Activated CD4-positive, alpha-beta T cell treated with anti-CD3 and anti-CD28 coated beads for 36 hours (primary cell): Measurements from ENCODE around the gene PDGFD. TPM values are rescaled to one million over a fixed set of nuclear protein-coding genes. Genes with fewer than 3 reads are reported as not detected.

ENCODE experiments used
- ATAC-seq: fragments of 200-7000 bp; cut with Tn5 transposase; one replicate; pipeline ENCODE4 v1.10.0; 2021; ENCODE audit warnings: mild to moderate bottlenecking, moderate library complexity
- CTCF ChIA-PET: fragments of 350-600 bp; sonication (Branson Sonifier 250); formaldehyde crosslinking; loops from one replicate; lab custom pipeline; 2021; ENCODE audit warnings: antibody characterized with exemption; lab: Charles Lee
- POLR2A ChIA-PET: fragments of 350-600 bp; sonication (Branson Sonifier 250); formaldehyde crosslinking; loops from one replicate; lab custom pipeline; 2021; ENCODE audit warnings: antibody characterized with exemption, inconsistent platforms; lab: Charles Lee
- DNase-seq: peaks from one replicate; pipeline ENCODE4 v3.0.0-alpha.2; 2020
- H3K27ac Mint-ChIP-seq: one replicate; pipeline ENCODE4 v1.8.0; 2021; ENCODE audit warnings: mixed read lengths
- H3K27me3 Mint-ChIP-seq: one replicate; pipeline ENCODE4 v1.8.0; 2021; ENCODE audit warnings: mixed read lengths
- H3K36me3 Mint-ChIP-seq: one replicate; pipeline ENCODE4 v1.8.0; 2021; ENCODE audit warnings: low read depth, mixed read lengths
- H3K4me1 Mint-ChIP-seq: one replicate; pipeline ENCODE4 v1.8.0; 2021; ENCODE audit warnings: mixed read lengths
- H3K4me3 Mint-ChIP-seq: one replicate; pipeline ENCODE4 v1.8.0; 2021; ENCODE audit warnings: mild to moderate bottlenecking, moderate library complexity, mixed read lengths
- H3K9me3 Mint-ChIP-seq: one replicate; pipeline ENCODE4 v1.8.0; 2021; ENCODE audit warnings: low read depth, mixed read lengths
- intact Hi-C, 2 experiments: fragments of 100-400 bp; cut with DNase I in 1 of 2; cut with micrococcal nuclease in 1 of 2; formaldehyde crosslinking; loops; one replicate each; pipeline versions ENCODE4 v1.14.2 to v1.15.1; 2022 to 2024; cut with DNase I, micrococcal nuclease
- total RNA-seq, 2 experiments: library from RNA; stranded (reverse); gene quantifications; one replicate each; pipeline ENCODE4 v1.2.3, GENCODE V29; 2021

Gene PDGFD
- total RNA-seq, 2 experiments from 2014 or later = not detected

DNA sequence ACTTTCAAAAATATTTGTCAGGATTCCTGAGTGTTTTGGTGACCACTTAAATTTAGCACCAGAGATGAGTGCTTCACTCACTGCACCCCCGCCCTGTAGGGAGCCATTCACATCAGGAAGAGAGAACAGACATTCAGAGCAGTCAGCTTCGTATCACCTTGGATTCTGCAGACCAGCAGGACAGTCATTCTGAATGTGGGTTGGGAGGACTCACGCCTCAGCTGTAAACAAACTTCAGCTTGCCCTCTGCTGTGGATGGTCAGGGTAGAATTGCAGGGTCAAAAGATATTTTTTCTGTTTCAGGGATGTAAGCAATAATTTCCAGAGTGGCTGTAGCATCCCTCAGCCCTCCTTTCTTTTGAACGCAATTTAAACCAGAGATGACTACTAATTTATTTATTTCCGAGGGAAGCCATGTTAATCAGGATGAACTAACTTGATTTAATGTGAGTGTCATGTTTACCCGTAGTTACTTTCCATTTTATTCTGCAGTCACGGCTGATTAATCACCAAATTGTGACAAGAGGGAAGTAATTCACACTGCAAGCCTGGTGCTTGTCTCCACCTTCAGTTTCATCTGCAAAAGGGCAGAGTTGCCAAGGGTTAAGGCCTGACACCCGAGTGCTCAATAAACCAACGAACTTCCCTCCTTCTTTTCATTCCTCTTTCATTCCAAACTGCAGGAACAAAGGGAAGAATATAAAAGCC is 301.7 kb downstream of the PDGFD start:
- Mint-ChIP-seq H3K36me3 (no peaks in the 10 kb centered on the region), H3K4me1 (no peaks in the 10 kb centered on the region), H3K27ac (no peak overlapping the region), H3K27me3 (no peaks in the 10 kb centered on the region), H3K9me3 (no peaks in the 10 kb centered on the region), H3K4me3 (no peak overlapping the region)
- POLR2A ChIA-PET = no interaction called here
- DNase-seq = no peak
- no peak for ATAC-seq
- intact Hi-C loops = no loop called here
- CTCF ChIA-PET = no interaction called here

Other genes starting within 250 kb of the PDGFD start
- not detected for gene DDI1, start 127.5 kb downstream of the PDGFD start, total RNA-seq